ENCODE measurements around the gene ADGRB3. TPM values are rescaled to one million over a fixed set of nuclear protein-coding genes. Genes with fewer than 3 reads are reported as not detected.

ADGRB3 gene
- total RNA-seq, 1 donor from 2014 or later: 14.9 TPM

GRCh38 chr6:69246983-69247382 lies 611.9 kb downstream of the ADGRB3 start:
- Mint-ChIP-seq H3K27me3 (ENCODE audit: low read depth) (no peaks in the 10 kb centered on the region), H3K36me3 (no peaks in the 10 kb centered on the region), H3K27ac (no peak overlapping the region), H3K9me3 (no peaks in the 10 kb centered on the region), H3K4me3 (no peak overlapping the region), H3K4me1 (no peaks in the 10 kb centered on the region)
- no peak for DNase-seq (ENCODE audit: low spot score in 2 of 2, unreplicated experiment in 2 of 2)
- TF ChIP-seq CTCF (IDR thresholded peaks at IDR 0.05; ENCODE audit: unreplicated experiment): no peak

GRCh38 chr6:69261010-69261409 lies 625.9 kb downstream of the ADGRB3 start:
- peaks cover 4% of the 10 kb centered on the region for H3K4me1 Mint-ChIP-seq

GRCh38 chr6:69263297-69263696 lies 628.2 kb downstream of the ADGRB3 start:
- no peak overlapping the region for H3K27ac Mint-ChIP-seq
- peaks cover 4% of the 10 kb centered on the region for H3K4me1 Mint-ChIP-seq
- no peaks in the 10 kb centered on the region for H3K27me3 Mint-ChIP-seq (ENCODE audit: low read depth)
- no peak overlapping the region for H3K4me3 Mint-ChIP-seq
- H3K36me3 Mint-ChIP-seq: no peaks in the 10 kb centered on the region
- no peaks in the 10 kb centered on the region for H3K9me3 Mint-ChIP-seq
- no peak for DNase-seq (ENCODE audit: low spot score in 2 of 2, unreplicated experiment in 2 of 2)
- no peak for TF ChIP-seq CTCF (IDR thresholded peaks at IDR 0.05; ENCODE audit: unreplicated experiment)

More at GRCh38 chr6:69261010-69261409, 625.9 kb downstream of the ADGRB3 start:
- DNase-seq (ENCODE audit: low spot score in 2 of 2, unreplicated experiment in 2 of 2): no peak
- Mint-ChIP-seq H3K4me3 (no peak overlapping the region), H3K36me3 (no peaks in the 10 kb centered on the region), H3K27me3 (ENCODE audit: low read depth) (no peaks in the 10 kb centered on the region), H3K27ac (no peak overlapping the region), H3K9me3 (no peaks in the 10 kb centered on the region)
- TF ChIP-seq CTCF (IDR thresholded peaks at IDR 0.05; ENCODE audit: unreplicated experiment): no peak

GRCh38 chr6:69265090-69265489 lies 630.0 kb downstream of the ADGRB3 start:
- no peak overlapping the region for H3K4me3 Mint-ChIP-seq
- no peaks in the 10 kb centered on the region for H3K9me3 Mint-ChIP-seq
- H3K4me1 Mint-ChIP-seq: peaks cover 4% of the 10 kb centered on the region
- H3K36me3 Mint-ChIP-seq: no peaks in the 10 kb centered on the region
- DNase-seq (ENCODE audit: low spot score in 2 of 2, unreplicated experiment in 2 of 2): no peak
- TF ChIP-seq CTCF (IDR thresholded peaks at IDR 0.05; ENCODE audit: unreplicated experiment): no peak
- H3K27ac Mint-ChIP-seq: no peak overlapping the region
- H3K27me3 Mint-ChIP-seq (ENCODE audit: low read depth): no peaks in the 10 kb centered on the region

- no peak for TF ChIP-seq CTCF (IDR thresholded peaks at IDR 0.05; ENCODE audit: unreplicated experiment)
- Mint-ChIP-seq H3K4me3 (no peak overlapping the region), H3K27me3 (ENCODE audit: low read depth) (no peaks in the 10 kb centered on the region), H3K4me1 (peaks cover 4% of the 10 kb centered on the region), H3K36me3 (no peaks in the 10 kb centered on the region), H3K27ac (no peak overlapping the region), H3K9me3 (no peaks in the 10 kb centered on the region)
- no peak for DNase-seq (ENCODE audit: low spot score in 2 of 2, unreplicated experiment in 2 of 2)
Measured at GRCh38 chr6:69265706-69266105, 630.6 kb downstream of the ADGRB3 start.

- Mint-ChIP-seq H3K4me3 (no peak overlapping the region), H3K9me3 (no peaks in the 10 kb centered on the region), H3K27me3 (ENCODE audit: low read depth) (no peaks in the 10 kb centered on the region), H3K27ac (no peak overlapping the region), H3K36me3 (no peaks in the 10 kb centered on the region), H3K4me1 (no peaks in the 10 kb centered on the region)
- DNase-seq (ENCODE audit: low spot score in 2 of 2, unreplicated experiment in 2 of 2): no peak
- TF ChIP-seq CTCF (IDR thresholded peaks at IDR 0.05; ENCODE audit: unreplicated experiment): no peak
Measured at GRCh38 chr6:69276204-69276603, 641.1 kb downstream of the ADGRB3 start.

Data from mesothelial cell of epicardium (in vitro differentiated cells).